HepG2 (cell line): ENCODE measurements around the gene ZNF556.
A peak's percentile ranks its signal among the peaks of the same experiment; 100 is the strongest.

Experiments used
- ATRX ChIP-seq: sonication (generic); formaldehyde crosslinking; IDR thresholded peaks from 2 replicates; pipeline ENCODE4 v1.4.0; 2020; ENCODE audit warnings: missing genetic modification reagents, borderline replicate concordance
- CHCHD3 ChIP-seq: sonication (generic); formaldehyde crosslinking; IDR thresholded peaks from 2 replicates; pipeline ENCODE4 v1.8.0; 2022; ENCODE audit warnings: mild to moderate bottlenecking, missing genetic modification reagents, moderate library complexity
- EP300 ChIP-seq, 3 experiments: sonication (generic) in 1 of 3; formaldehyde crosslinking in 1 of 3; IDR thresholded peaks; 2 replicates each; pipeline versions ENCODE4 v1.5.1 to v1.6.1; 2011 to 2020; ENCODE audit warnings: low read depth in 2 of 3, low read length in 2 of 3, borderline replicate concordance in 1 of 3, improper control_type of control experiment in 1 of 3, mild to moderate bottlenecking in 1 of 3, missing genetic modification reagents in 1 of 3, moderate library complexity in 1 of 3
- MTF1 ChIP-seq: sonication (generic); formaldehyde crosslinking; IDR thresholded peaks from 2 replicates; pipeline ENCODE4 v1.5.0; 2020; ENCODE audit warnings: missing genetic modification reagents
- POLR2AphosphoS2 ChIP-seq: IDR thresholded peaks from 2 replicates; pipeline ENCODE4 v1.6.1; 2011; ENCODE audit warnings: low read depth, low read length, improper control_type of control experiment
- POLR2AphosphoS5 ChIP-seq: IDR thresholded peaks from 2 replicates; pipeline ENCODE4 v1.6.1; 2012; ENCODE audit warnings: low read depth, low read length
- RAD51 ChIP-seq: fragments of 450-650 bp; IDR thresholded peaks from 2 replicates; pipeline ENCODE4 v1.6.1; 2016; ENCODE audit warnings: borderline replicate concordance
- THAP7 ChIP-seq: sonication (generic); formaldehyde crosslinking; IDR thresholded peaks from 2 replicates; pipeline ENCODE4 v1.8.1; 2023; ENCODE audit warnings: mild to moderate bottlenecking, missing genetic modification reagents
- ZBTB33 ChIP-seq: sonication (generic); formaldehyde crosslinking; IDR thresholded peaks from 2 replicates; pipeline ENCODE4 v1.4.0; 2020; ENCODE audit warnings: missing genetic modification reagents
- ZBTB43 ChIP-seq: sonication (generic); formaldehyde crosslinking; conservative IDR thresholded peaks from 2 replicates; pipeline ENCODE4 v1.4.0; 2020; ENCODE audit warnings: missing genetic modification reagents
- ZNF609 ChIP-seq: sonication (generic); formaldehyde crosslinking; IDR thresholded peaks from 2 replicates; pipeline ENCODE4 v1.4.0; 2020; ENCODE audit warnings: mild to moderate bottlenecking, missing genetic modification reagents, borderline replicate concordance
- ZZZ3 ChIP-seq: sonication (generic); formaldehyde crosslinking; IDR thresholded peaks from 2 replicates; pipeline ENCODE4 v1.4.0; 2020; ENCODE audit warnings: missing genetic modification reagents, mild to moderate bottlenecking, borderline replicate concordance

GRCh38 chr19:2867025-2867991, at the start of gene ZNF556:
- 0 out of 2 replicates have a peak, but pooled peaks have one; percentile 11 for TF ChIP-seq ZZZ3
- TF ChIP-seq POLR2AphosphoS5: peak; percentile 99
- peak in 1 of 2 experiments; percentile 24; a peak in 1 of 4 replicates for TF ChIP-seq EP300 (IDR thresholded peaks at IDR 0.05; ENCODE audit: low read depth in 2 of 2, low read length in 2 of 2)
- TF ChIP-seq EP300 (CRISPR knock-in tag; IDR thresholded peaks at IDR 0.05; ENCODE audit: borderline replicate concordance): no peak
- TF ChIP-seq THAP7 (CRISPR knock-in tag): no peak
- no peak for TF ChIP-seq CHCHD3 (CRISPR knock-in tag)
- TF ChIP-seq MTF1 (CRISPR knock-in tag): no peak
- TF ChIP-seq ZBTB33 (CRISPR knock-in tag): no peak
- TF ChIP-seq ZNF609 (CRISPR knock-in tag): no peak
- peak; percentile 49; the same call in 1 of the 2 replicates for TF ChIP-seq ZBTB43
- no peak for TF ChIP-seq RAD51
- TF ChIP-seq ATRX (CRISPR knock-in tag): no peak
- TF ChIP-seq POLR2AphosphoS2: peak; percentile 88; the same call in 1 of the 2 replicates
